Gastrocnemius medialis (tissue), 4 donors: Measurements from ENCODE around the gene ZNF630. TPM values are rescaled to one million over a fixed set of nuclear protein-coding genes. Genes with fewer than 3 reads are reported as not detected.
"Not testable (repeated sequence)": the region's sequence is repeated elsewhere in the genome, so short reads cannot be mapped to it uniquely, and the experiment has no call there.

Source experiments
- ATAC-seq, 2 donors: fragments of 150-250 bp; one replicate each; pipeline ENCODE4 v1.9.1; 2016
- DNase-seq, 2 donors: peaks; one replicate each; pipeline ENCODE4 v3.0.0-alpha.2; 2019
- H3K27ac ChIP-seq, 4 donors: fragments of 200-600 bp; sonication (generic); 1 replicate in 1 of 4; 2 replicates in 3 of 4; pipeline ENCODE4 v1.5.1; 2016 to 2018; ENCODE audit warnings: mild to moderate bottlenecking in 2 of 4, moderate library complexity in 1 of 4
- H3K27me3 ChIP-seq, 3 donors: fragments of 200-600 bp; sonication (generic) in 2 of 3; 1 replicate in 1 of 3; 2 replicates in 2 of 3; pipeline versions ENCODE4 v1.5.1 to v1.6.0; 2016 to 2019; ENCODE audit warnings: mild to moderate bottlenecking in 1 of 3, moderate library complexity in 1 of 3
- H3K36me3 ChIP-seq, 2 donors: fragments of 200-600 bp; sonication (generic) in 1 of 2; one replicate each; pipeline ENCODE4 v1.5.1; 2017 to 2018
- H3K4me1 ChIP-seq, 2 donors: fragments of 200-600 bp; sonication (generic) in 1 of 2; one replicate each; pipeline ENCODE4 v1.5.1; 2016 to 2017; ENCODE audit warnings: mild to moderate bottlenecking in 2 of 2
- H3K4me3 ChIP-seq, 4 donors: fragments of 200-600 bp; sonication (generic) in 3 of 4; 1 replicate in 1 of 4; 2 replicates in 3 of 4; pipeline ENCODE4 v1.5.1; 2016 to 2019; ENCODE audit warnings: mild to moderate bottlenecking in 2 of 4
- H3K9me3 ChIP-seq, 3 donors: fragments of 200-600 bp; sonication (generic) in 2 of 3; 1 replicate in 1 of 3; 2 replicates in 2 of 3; pipeline ENCODE4 v1.5.1; 2016 to 2019
- POLR2A ChIP-seq, 2 donors: fragments of 450-650 bp; IDR thresholded peaks; one replicate each; pipeline ENCODE4 v1.6.1; 2017; ENCODE audit warnings: antibody characterized with exemption in 2 of 2, mild to moderate bottlenecking in 2 of 2, moderate library complexity in 2 of 2
- in situ Hi-C, 4 donors: fragments of 200-750 bp; cut with MboI; loops; one replicate each; pipeline versions ENCODE4 v1.15.0 to v1.8.0; 2017; ENCODE audit warnings: low sequenced_read_pairs in 4 of 4
- intact Hi-C: fragments of 100-400 bp; cut with DNase I; formaldehyde crosslinking; loops from one replicate; pipeline ENCODE4 v1.15.1; 2023; ENCODE audit warnings: low total_unique reads
- total RNA-seq, 4 donors: library from RNA; depleted of rRNA; stranded (reverse); fragments of >200 nt; gene quantifications; one replicate each; pipeline versions ENCODE4 v1.1.0 to v1.2.3, GENCODE V29; 2016
- TF ChIP-seq, protein P1 (sequence below), 5 experiments: fragments of 450-650 bp in 3 of 5; fragments of 200-600 bp in 2 of 5; sonication (generic) in 2 of 5; IDR thresholded peaks in 4 of 5; conservative IDR thresholded peaks in 1 of 5; 1 replicate in 4 of 5; 2 replicates in 1 of 5; pipeline ENCODE4 v1.5.1; 2016 to 2019; ENCODE audit warnings: antibody characterized with exemption in 5 of 5, mild to moderate bottlenecking in 3 of 5, moderate library complexity in 3 of 5

Gene ZNF630
- total RNA-seq, 4 donors from 2014 or later: 0.18 to 0.82 (median 0.59) TPM

DNA sequence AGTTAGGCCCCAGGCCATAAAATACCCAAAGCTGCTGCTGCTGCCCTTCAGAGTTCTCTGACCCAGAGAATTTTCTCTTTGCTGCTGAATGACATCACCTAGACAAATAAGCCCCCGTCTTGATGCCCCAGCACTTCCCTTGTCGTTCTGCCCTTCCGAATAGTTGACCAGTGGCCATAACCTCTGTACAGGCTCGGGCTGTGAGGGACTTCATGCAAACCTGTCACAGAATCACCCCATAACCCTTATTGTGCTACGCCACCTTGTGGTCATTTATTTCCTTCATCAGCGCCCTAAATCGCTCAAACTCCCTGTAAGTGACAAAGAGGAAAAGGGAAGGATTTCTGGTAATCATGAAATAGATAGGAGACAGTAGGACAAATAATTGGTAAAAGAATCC lies 45.9 kb downstream of the ZNF630 start:
- no peak overlapping the region for H3K4me3 ChIP-seq
- intact Hi-C loops (loop anchor here (5.0 to 10.0 kb wide), 4 partner anchors 173 to 779 kb away; partner anchors contain the start of genes ARAF, ELK1, HDAC6 and UXT), in situ Hi-C loops (loop anchor here (10.0 to 25.0 kb wide), 2 partner anchors 163 to 191 kb away; partner anchors contain the start of gene ZNF81 (in 3 of the 4))
- peaks cover 0 to 4% of the 10 kb centered on the region in 2 donors for H3K4me1 ChIP-seq
- no peaks in the 10 kb centered on the region for H3K27me3 ChIP-seq
- no peak overlapping the region for H3K27ac ChIP-seq
- H3K9me3 ChIP-seq: no peaks in the 10 kb centered on the region
- peak; percentile 50 to 54 for ATAC-seq
- no peaks in the 10 kb centered on the region for H3K36me3 ChIP-seq
- DNase-seq: peak in 1 of 2 donors; percentile 4
- TF ChIP-seq, protein P1, sequence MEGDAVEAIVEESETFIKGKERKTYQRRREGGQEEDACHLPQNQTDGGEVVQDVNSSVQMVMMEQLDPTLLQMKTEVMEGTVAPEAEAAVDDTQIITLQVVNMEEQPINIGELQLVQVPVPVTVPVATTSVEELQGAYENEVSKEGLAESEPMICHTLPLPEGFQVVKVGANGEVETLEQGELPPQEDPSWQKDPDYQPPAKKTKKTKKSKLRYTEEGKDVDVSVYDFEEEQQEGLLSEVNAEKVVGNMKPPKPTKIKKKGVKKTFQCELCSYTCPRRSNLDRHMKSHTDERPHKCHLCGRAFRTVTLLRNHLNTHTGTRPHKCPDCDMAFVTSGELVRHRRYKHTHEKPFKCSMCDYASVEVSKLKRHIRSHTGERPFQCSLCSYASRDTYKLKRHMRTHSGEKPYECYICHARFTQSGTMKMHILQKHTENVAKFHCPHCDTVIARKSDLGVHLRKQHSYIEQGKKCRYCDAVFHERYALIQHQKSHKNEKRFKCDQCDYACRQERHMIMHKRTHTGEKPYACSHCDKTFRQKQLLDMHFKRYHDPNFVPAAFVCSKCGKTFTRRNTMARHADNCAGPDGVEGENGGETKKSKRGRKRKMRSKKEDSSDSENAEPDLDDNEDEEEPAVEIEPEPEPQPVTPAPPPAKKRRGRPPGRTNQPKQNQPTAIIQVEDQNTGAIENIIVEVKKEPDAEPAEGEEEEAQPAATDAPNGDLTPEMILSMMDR (IDR thresholded peaks at IDR 0.05 in 4 of 5, conservative IDR thresholded peaks at IDR 0.05 in 1 of 5): peak in 4 of 5 experiments; percentile 21 to 62 (median 54)
- no peak for TF ChIP-seq POLR2A (IDR thresholded peaks at IDR 0.05)

DNA sequence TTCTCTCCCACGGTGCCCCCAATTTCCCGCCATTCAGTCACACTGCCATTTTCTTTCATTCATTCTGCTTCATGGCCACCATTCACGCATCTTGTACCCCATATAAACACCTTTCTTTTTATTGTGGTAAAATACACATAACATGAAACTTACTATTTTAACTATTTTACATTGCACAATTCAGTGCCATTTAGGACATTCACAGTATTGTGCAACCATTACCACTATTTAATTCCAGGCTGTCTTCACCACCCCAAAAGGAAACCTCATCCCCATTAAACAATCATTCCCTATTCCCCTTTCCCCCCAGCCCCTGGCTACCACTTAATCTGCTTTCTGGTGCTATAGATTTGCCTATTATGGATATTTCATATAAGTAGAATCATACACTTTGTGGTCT lies 48.7 kb downstream of the ZNF630 start:
- H3K27ac ChIP-seq: no peak overlapping the region
- no peaks in the 10 kb centered on the region for H3K9me3 ChIP-seq
- H3K4me1 ChIP-seq: peaks cover 0 to 4% of the 10 kb centered on the region in 2 donors
- in situ Hi-C loops: loop anchor here in 3 of 4 donors (10.0 kb wide), 1 partner anchor 188 kb away; the partner anchor contains the start of gene ZNF81 (in 3 of the 3)
- ATAC-seq: no peak
- no peak for TF ChIP-seq POLR2A (IDR thresholded peaks at IDR 0.05)
- TF ChIP-seq, protein P1 (IDR thresholded peaks at IDR 0.05 in 4 of 5, conservative IDR thresholded peaks at IDR 0.05 in 1 of 5): no peak
- no peak for DNase-seq
- H3K4me3 ChIP-seq: no peak overlapping the region
- no peaks in the 10 kb centered on the region for H3K27me3 ChIP-seq
- H3K36me3 ChIP-seq: no peaks in the 10 kb centered on the region
- intact Hi-C loops: loop anchor here (5.0 to 10.0 kb wide), 3 partner anchors 368 to 830 kb away; partner anchors contain the start of genes ELK1, HDAC6, UBA1 and UXT

DNA sequence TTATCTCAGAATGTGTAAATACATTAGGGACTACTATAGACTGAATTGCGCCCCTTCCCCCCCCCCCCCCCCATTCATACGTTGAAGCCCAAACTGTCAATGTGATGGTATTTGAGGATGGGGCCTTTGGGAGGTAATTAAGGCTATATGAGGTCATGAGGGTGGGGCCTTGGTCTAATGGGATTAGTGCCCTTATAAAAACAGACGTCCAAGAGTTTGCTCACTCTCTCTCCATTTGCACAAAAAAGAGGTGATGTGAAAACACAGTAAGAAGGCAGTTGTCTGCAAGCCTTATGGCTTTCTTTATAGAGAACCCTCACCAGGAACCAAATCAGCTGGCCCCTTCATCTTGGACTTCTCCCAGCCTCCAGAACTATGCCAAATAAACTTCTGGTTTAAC lies 49.3 kb downstream of the ZNF630 start:
- no peak overlapping the region for H3K4me3 ChIP-seq
- in situ Hi-C loops: loop anchor here in 3 of 4 donors (10.0 kb wide), 1 partner anchor 187 kb away; the partner anchor contains the start of gene ZNF81 (in 3 of the 3)
- peaks cover 0 to 4% of the 10 kb centered on the region in 2 donors for H3K4me1 ChIP-seq
- H3K9me3 ChIP-seq: no peaks in the 10 kb centered on the region
- H3K36me3 ChIP-seq: no peaks in the 10 kb centered on the region
- no peak for TF ChIP-seq POLR2A (IDR thresholded peaks at IDR 0.05)
- TF ChIP-seq, protein P1 (IDR thresholded peaks at IDR 0.05 in 4 of 5, conservative IDR thresholded peaks at IDR 0.05 in 1 of 5): no peak
- no peaks in the 10 kb centered on the region for H3K27me3 ChIP-seq
- ATAC-seq (no peak), DNase-seq (no peak)
- intact Hi-C loops: loop anchor here (5.0 to 10.0 kb wide), 3 partner anchors 367 to 830 kb away; partner anchors contain the start of genes ELK1, HDAC6, UBA1 and UXT
- peak overlapping the region in 1 of 4 donors; percentile 91 for H3K27ac ChIP-seq

DNA sequence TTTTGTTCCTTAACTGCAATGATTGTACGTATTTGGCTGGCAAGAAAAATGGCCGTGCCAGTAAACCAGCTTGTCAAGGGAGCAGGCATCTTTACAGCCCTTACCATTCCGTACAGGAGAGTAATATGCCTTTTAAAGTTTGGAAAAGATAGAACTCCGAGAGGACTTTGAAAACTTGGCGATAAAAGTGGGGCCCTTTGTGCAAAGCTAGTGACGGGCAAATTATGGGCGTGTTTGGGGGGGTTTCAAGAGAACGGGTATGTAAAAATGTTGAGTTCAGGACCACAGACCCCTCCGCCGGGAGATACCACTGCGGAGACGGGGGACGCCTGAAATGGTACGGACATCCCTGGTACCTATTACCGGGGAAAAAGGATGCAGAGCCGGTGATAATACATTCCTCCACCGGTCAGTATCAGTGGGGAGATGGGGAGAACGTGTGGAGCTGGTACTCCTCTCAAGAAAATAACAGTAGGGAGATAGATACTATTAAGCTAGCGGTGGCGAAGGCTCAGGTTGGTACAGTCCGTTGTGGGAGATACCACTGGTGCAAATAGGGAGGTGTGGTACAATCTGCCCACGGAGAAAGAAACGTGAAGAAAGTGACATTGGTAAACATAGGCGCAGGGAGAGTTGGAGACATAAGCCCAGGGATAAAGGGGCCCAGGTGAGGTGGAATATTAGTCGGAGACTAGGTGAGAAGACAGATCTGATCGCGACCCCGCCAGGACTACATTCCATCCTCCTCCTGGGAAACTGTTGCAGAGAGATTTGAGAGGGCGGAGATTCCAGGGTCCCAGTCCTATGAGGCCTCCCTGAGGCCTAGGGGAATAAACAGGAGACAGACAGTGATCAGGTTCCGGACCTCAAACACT lies 50.2 kb downstream of the ZNF630 start:
- H3K4me3 ChIP-seq: peak overlapping the region; percentile 61 to 68 (median 64)
- H3K27me3 ChIP-seq: no peaks in the 10 kb centered on the region
- peak overlapping the region; percentile 82 to 91 (median 86) for H3K27ac ChIP-seq
- H3K9me3 ChIP-seq: no peaks in the 10 kb centered on the region
- DNase-seq (peak; percentile 32 to 60), ATAC-seq (peak; percentile 90)
- TF ChIP-seq, protein P1 (IDR thresholded peaks at IDR 0.05 in 4 of 5, conservative IDR thresholded peaks at IDR 0.05 in 1 of 5): no peak
- no peak for TF ChIP-seq POLR2A (IDR thresholded peaks at IDR 0.05)
- H3K4me1 ChIP-seq: peaks cover 0 to 4% of the 10 kb centered on the region in 2 donors
- no peaks in the 10 kb centered on the region for H3K36me3 ChIP-seq
- intact Hi-C loops (loop anchor here (5.0 to 10.0 kb wide), 3 partner anchors 366 to 829 kb away; partner anchors contain the start of genes ELK1, HDAC6, UBA1 and UXT), in situ Hi-C loops (loop anchor here in 3 of 4 donors (10.0 kb wide), 1 partner anchor 186 kb away; the partner anchor contains the start of gene ZNF81 (in 3 of the 3))

DNA sequence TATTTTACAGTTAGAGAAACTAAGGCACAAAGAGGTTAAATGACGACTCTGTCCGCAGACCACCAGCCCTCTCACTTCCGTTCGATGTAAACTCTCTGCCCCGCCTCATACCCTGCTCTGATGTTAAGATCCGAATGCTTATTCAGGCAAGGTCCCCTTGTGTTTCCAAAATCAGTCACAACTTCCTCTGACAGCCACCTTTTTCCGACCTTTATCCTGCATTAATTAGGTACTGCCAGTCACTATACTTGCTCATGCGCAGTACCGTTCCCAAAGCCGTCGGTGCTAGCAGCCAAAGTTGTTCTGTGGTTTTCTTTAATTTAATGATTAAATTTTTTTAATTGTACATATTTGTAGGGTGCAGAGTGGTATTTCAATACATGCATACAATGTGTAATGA lies 51.0 kb downstream of the ZNF630 start:
- intact Hi-C loops (loop anchor here (5.0 to 10.0 kb wide), 3 partner anchors 366 to 828 kb away; partner anchors contain the start of genes ELK1, HDAC6, UBA1 and UXT), in situ Hi-C loops (loop anchor here in 3 of 4 donors (10.0 kb wide), 1 partner anchor 186 kb away; the partner anchor contains the start of gene ZNF81 (in 3 of the 3))
- H3K27ac ChIP-seq: peak overlapping the region in 2 of 4 donors; percentile 82 to 91
- H3K4me1 ChIP-seq, ATAC-seq, H3K9me3 ChIP-seq, DNase-seq, H3K27me3 ChIP-seq, H3K36me3 ChIP-seq: not testable (repeated sequence)
- H3K4me3 ChIP-seq: peak overlapping the region in 3 of 4 donors; percentile 61 to 67 (median 61)

DNA sequence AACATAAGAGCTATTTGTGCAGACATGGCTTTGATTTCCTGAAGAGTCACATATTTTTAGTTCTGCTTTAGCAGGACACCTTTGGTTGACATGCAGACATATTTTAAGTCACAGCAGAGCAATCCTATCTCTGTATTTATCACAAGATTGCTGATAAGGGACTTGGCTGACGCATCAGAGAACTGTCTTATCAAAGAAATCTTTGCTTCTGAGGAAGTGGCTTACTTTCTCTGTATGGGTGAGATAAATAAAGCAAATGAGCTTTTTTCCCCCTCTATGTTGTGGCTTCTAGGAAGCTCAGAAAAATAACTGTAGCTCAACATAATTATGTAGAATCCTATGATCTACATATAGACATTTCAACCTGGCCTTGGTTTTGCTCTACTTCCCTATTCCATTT lies 51.5 kb downstream of the ZNF630 start:
- DNase-seq, H3K36me3 ChIP-seq, H3K27ac ChIP-seq, ATAC-seq, H3K27me3 ChIP-seq, H3K4me3 ChIP-seq, H3K9me3 ChIP-seq, H3K4me1 ChIP-seq: not testable (repeated sequence)
- intact Hi-C loops (loop anchor here (5.0 to 10.0 kb wide), 3 partner anchors 365 to 828 kb away; partner anchors contain the start of genes ELK1, HDAC6, UBA1 and UXT), in situ Hi-C loops (loop anchor here in 3 of 4 donors (10.0 kb wide), 1 partner anchor 185 kb away; the partner anchor contains the start of gene ZNF81 (in 3 of the 3))
